Esophagus muscularis mucosa (tissue), 4 donors: Measurements from ENCODE around the gene PCBP4.

Experiments used
- EP300 ChIP-seq: sonication (generic); formaldehyde crosslinking; IDR thresholded peaks from one replicate; pipeline ENCODE4 v1.6.1; 2017; ENCODE audit warnings: antibody characterized with exemption
- POLR2AphosphoS5 ChIP-seq, 2 donors: sonication (generic); formaldehyde crosslinking; IDR thresholded peaks; one replicate each; pipeline ENCODE4 v1.6.1; 2017; ENCODE audit warnings: antibody characterized with exemption in 2 of 2
- TF ChIP-seq, protein P1 (sequence below), 3 experiments: fragments of 200-600 bp in 2 of 3; fragments of 450-650 bp in 1 of 3; sonication (generic) in 2 of 3; IDR thresholded peaks; one replicate each; pipeline ENCODE4 v1.5.1; 2017 to 2019; ENCODE audit warnings: antibody characterized with exemption in 3 of 3, mild to moderate bottlenecking in 2 of 3, moderate library complexity in 1 of 3

DNA sequence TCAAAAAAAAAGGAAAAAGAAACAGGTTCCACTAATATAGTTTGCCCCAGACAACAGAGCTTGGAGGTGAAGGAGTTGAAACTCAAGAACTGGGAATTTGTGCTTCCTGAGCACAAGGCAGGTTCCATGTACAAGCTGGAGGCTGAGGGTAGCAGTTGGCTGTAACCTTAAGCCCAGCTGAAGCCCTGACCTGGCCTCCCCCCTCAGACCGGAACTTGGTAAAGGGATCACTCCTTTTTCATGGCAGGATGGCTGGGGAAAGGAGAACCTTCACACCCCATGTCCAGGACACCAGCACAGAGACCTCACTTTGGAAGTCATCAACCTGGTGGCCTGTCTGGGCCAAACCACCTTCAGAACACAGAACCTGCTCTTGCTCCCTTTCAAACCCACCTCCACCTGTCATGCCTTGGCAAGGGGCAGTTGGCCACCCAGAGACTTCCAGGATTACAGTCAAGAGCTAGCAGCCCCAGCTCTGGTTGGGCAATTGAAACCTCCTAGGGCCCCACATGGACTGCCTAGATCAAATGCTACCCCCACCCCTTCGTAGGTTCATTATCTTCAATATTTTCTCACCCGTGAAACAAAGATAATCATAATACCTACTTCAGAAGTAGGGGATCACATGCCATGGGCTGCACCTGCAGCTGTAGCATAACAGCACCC, 24.9 kb upstream of the PCBP4 start:
- TF ChIP-seq, protein P1, sequence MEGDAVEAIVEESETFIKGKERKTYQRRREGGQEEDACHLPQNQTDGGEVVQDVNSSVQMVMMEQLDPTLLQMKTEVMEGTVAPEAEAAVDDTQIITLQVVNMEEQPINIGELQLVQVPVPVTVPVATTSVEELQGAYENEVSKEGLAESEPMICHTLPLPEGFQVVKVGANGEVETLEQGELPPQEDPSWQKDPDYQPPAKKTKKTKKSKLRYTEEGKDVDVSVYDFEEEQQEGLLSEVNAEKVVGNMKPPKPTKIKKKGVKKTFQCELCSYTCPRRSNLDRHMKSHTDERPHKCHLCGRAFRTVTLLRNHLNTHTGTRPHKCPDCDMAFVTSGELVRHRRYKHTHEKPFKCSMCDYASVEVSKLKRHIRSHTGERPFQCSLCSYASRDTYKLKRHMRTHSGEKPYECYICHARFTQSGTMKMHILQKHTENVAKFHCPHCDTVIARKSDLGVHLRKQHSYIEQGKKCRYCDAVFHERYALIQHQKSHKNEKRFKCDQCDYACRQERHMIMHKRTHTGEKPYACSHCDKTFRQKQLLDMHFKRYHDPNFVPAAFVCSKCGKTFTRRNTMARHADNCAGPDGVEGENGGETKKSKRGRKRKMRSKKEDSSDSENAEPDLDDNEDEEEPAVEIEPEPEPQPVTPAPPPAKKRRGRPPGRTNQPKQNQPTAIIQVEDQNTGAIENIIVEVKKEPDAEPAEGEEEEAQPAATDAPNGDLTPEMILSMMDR (IDR thresholded peaks at IDR 0.05), result no peak
- no peak for TF ChIP-seq POLR2AphosphoS5 (IDR thresholded peaks at IDR 0.05)
- TF ChIP-seq EP300, result no peak
